ENCODE measurements around the gene IFI27L2. TPM values are rescaled to one million over a fixed set of nuclear protein-coding genes. Genes with fewer than 3 reads are reported as not detected.

IFI27L2 gene
- total and polyA plus RNA-seq, 2 donors, result 16.6 to 77.6 TPM

DNA sequence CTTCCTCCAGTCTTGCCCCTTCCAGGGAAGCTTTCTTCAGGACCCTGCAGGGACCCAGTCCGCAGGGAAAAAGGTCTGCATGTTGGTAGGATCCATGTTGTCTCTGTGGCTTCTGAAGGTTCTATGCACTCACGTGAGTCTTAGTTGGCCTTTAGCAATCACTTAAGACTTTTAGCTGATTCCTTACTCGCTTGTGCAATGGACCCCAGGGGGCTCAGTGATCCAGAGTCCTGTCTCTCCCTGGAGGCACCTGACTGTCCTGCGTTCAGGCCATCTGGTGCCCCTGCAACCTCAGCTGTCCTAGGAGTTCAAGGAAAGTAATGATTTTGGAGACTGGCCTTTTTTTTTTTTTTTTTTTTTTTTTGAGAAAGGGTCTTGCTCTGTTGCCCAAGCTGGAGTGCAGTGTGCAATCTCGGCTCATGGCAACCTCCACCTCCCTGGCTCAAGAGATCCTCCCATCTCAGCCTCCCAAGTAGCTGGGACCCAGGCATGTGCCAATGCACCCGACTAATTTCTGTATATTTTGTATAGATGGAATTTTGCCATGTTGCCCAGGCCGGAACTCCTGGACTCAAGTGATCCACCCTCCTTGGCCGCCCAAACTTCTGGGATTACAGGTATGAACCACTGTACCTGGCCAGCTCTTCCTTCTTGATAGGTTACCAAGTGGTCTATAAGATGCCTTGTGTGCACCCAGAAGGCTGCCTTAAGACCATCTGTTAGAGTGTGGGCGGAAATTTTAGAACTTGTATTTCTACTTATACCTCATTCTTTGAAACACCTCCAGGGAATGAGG lies 4.6 kb downstream of the IFI27L2 start:
- no peaks in the 10 kb centered on the region for H3K4me1 ChIP-seq (ENCODE audit: insufficient read depth)
- WGBS, result 86% methylated on average over 9 of the region's 9 CpGs
- no peak for DNase-seq (ENCODE audit: extremely low spot score)
- no peaks in the 10 kb centered on the region for H3K36me3 ChIP-seq (ENCODE audit: insufficient read depth)
- H3K27ac ChIP-seq (ENCODE audit: low read depth), result no peak overlapping the region
- H3K4me3 ChIP-seq (ENCODE audit: low read depth, low read length), result no peak overlapping the region

- no peaks in the 10 kb centered on the region for H3K4me1 ChIP-seq (ENCODE audit: insufficient read depth)
- no peaks in the 10 kb centered on the region for H3K36me3 ChIP-seq (ENCODE audit: insufficient read depth)
- H3K4me3 ChIP-seq (ENCODE audit: low read depth, low read length), result no peak overlapping the region
- WGBS, result 95% methylated on average over 1 of the region's 1 CpG
- DNase-seq (ENCODE audit: extremely low spot score), result no peak
- no peak overlapping the region for H3K27ac ChIP-seq (ENCODE audit: low read depth)
These were observed 5.5 kb downstream of the IFI27L2 start for GRCh38 chr14:94123868-94124267.

DNA sequence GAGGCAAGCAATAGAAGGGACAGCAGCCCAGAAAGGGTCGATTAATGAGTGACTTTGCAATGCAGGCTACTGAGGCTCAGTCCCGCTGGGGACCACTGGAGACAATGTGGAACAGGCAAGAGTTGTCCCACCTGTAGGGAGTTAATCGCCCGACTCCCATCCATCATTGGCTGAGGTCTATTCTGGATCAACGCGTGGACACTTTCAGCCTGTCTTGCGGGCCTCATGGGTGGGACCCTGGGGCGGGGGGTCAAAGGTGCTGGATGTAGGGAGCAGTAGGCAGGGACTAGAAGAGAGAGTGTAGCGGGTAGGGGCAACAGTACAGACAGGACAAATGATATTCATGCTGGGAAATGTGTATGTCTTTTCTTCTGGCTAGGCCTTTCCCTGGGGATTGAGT lies 6.1 kb downstream of the IFI27L2 start:
- no peak for DNase-seq (ENCODE audit: extremely low spot score)
- WGBS, result 88% methylated on average over 9 of the region's 9 CpGs
- Histone ChIP-seq H3K36me3 (ENCODE audit: insufficient read depth) (no peaks in the 10 kb centered on the region), H3K4me1 (ENCODE audit: insufficient read depth) (no peaks in the 10 kb centered on the region), H3K4me3 (ENCODE audit: low read depth, low read length) (no peak overlapping the region), H3K27ac (ENCODE audit: low read depth) (no peak overlapping the region)

DNA sequence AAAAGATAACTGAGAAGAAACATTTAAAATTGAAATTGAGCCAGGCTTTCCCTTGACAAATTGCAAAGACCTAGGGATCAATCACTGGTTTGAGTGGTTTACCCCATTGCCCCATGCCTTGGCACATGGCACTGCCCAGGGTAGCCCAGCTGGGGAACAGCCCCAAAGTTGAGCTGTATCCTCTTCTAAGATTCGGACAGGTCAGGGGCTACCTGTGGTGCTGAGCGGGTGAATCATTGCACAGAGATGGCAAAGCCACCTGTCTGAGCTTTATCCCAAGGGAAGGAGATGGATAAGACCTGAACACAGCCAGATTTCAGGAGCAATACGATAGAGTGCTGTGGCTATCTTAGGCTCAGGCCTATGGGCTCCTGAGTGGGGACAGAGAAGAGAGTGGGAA lies 7.0 kb downstream of the IFI27L2 start:
- DNase-seq (ENCODE audit: extremely low spot score), result no peak
- Histone ChIP-seq H3K4me1 (ENCODE audit: insufficient read depth) (no peaks in the 10 kb centered on the region), H3K27ac (ENCODE audit: low read depth) (no peak overlapping the region), H3K4me3 (ENCODE audit: low read depth, low read length) (no peak overlapping the region), H3K36me3 (ENCODE audit: insufficient read depth) (no peaks in the 10 kb centered on the region)
- 77% methylated on average over 3 of the region's 3 CpGs for WGBS

- no peaks in the 10 kb centered on the region for H3K4me1 ChIP-seq (ENCODE audit: insufficient read depth)
- H3K4me3 ChIP-seq (ENCODE audit: low read depth, low read length), result no peak overlapping the region
- no peak for DNase-seq (ENCODE audit: extremely low spot score)
- 25% methylated on average over 3 of the region's 3 CpGs for WGBS
- H3K27ac ChIP-seq (ENCODE audit: low read depth), result no peak overlapping the region
- H3K36me3 ChIP-seq (ENCODE audit: insufficient read depth), result no peaks in the 10 kb centered on the region
These were observed 7.9 kb downstream of the IFI27L2 start for GRCh38 chr14:94121485-94121884.

- no peak for DNase-seq (ENCODE audit: extremely low spot score)
These were observed 8.6 kb downstream of the IFI27L2 start for GRCh38 chr14:94120667-94121340.

GRCh38 chr14:94119071-94119470 lies 10.3 kb downstream of the IFI27L2 start:
- no peak overlapping the region for H3K4me3 ChIP-seq (ENCODE audit: low read depth, low read length)
- no peak for DNase-seq (ENCODE audit: extremely low spot score)

More at GRCh38 chr14:94120667-94121340, 8.6 kb downstream of the IFI27L2 start:
- no peaks in the 10 kb centered on the region for H3K36me3 ChIP-seq (ENCODE audit: insufficient read depth)
- no peak overlapping the region for H3K4me3 ChIP-seq (ENCODE audit: low read depth, low read length)
- H3K27ac ChIP-seq (ENCODE audit: low read depth), result no peak overlapping the region
- WGBS, result 80% methylated on average over 5 of the region's 5 CpGs
- H3K4me1 ChIP-seq (ENCODE audit: insufficient read depth), result no peaks in the 10 kb centered on the region

DNA sequence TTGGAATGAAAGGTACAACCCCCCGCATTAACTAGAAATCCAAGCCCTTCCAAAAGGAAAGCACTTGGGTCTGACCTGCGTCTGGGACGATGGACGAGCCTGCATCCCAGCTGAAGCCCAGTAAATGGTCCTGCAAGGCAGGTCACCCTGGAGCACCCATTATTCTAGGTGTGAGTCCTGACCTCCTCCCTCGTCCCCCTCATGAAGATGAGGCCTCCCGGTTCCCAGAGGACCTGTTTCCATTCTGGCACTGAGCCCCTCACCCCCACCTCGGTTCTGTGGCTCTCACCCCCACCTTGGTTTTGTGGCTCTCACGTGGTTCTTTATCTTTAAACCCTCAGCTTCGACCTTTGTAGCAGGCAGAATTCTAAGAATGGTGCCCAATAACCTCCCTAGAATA lies 11.5 kb downstream of the IFI27L2 start:
- WGBS, result 73% methylated on average over 9 of the region's 9 CpGs
- no peaks in the 10 kb centered on the region for H3K36me3 ChIP-seq (ENCODE audit: insufficient read depth)
- DNase-seq (ENCODE audit: extremely low spot score), result no peak
- H3K4me1 ChIP-seq (ENCODE audit: insufficient read depth), result no peaks in the 10 kb centered on the region
- no peak overlapping the region for H3K27ac ChIP-seq (ENCODE audit: low read depth)
- no peak overlapping the region for H3K4me3 ChIP-seq (ENCODE audit: low read depth, low read length)

More at GRCh38 chr14:94119071-94119470, 10.3 kb downstream of the IFI27L2 start:
- no peak overlapping the region for H3K27ac ChIP-seq (ENCODE audit: low read depth)
- H3K36me3 ChIP-seq (ENCODE audit: insufficient read depth), result no peaks in the 10 kb centered on the region
- H3K4me1 ChIP-seq (ENCODE audit: insufficient read depth), result no peaks in the 10 kb centered on the region

DNA sequence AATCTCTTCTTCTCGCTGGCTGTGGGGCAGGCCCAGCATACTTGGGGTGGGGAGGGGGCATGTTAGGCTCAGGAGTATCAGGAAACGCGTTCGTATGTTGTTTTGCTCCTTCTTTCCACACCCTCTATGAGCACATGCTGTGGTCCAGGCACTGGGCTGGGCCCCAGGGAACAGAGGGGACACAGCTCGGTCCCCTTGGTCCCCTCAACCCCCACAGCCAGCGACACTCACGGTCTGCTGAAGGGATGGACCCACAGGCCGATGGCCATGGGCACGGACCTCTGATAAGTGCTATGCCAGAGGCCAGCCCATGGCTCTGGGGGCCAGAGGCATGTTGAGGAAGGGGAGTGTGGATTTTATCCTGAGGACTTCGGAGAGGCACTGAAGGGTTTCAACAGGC lies 12.7 kb downstream of the IFI27L2 start:
- no peak for DNase-seq (ENCODE audit: extremely low spot score)
- 83% methylated on average over 10 of the region's 10 CpGs for WGBS
- Histone ChIP-seq H3K36me3 (ENCODE audit: insufficient read depth) (no peaks in the 10 kb centered on the region), H3K4me3 (ENCODE audit: low read depth, low read length) (no peak overlapping the region), H3K27ac (ENCODE audit: low read depth) (no peak overlapping the region), H3K4me1 (ENCODE audit: insufficient read depth) (no peaks in the 10 kb centered on the region)

GRCh38 chr14:94115631-94116030 lies 13.8 kb downstream of the IFI27L2 start:
- DNase-seq (ENCODE audit: extremely low spot score), result no peak
- no peaks in the 10 kb centered on the region for H3K4me1 ChIP-seq (ENCODE audit: insufficient read depth)
- no peak overlapping the region for H3K27ac ChIP-seq (ENCODE audit: low read depth)
- WGBS, result 94% methylated on average over 15 of the region's 15 CpGs
- no peaks in the 10 kb centered on the region for H3K36me3 ChIP-seq (ENCODE audit: insufficient read depth)
- no peak overlapping the region for H3K4me3 ChIP-seq (ENCODE audit: low read depth, low read length)

- H3K4me3 ChIP-seq (ENCODE audit: low read depth, low read length), result no peak overlapping the region
- 48% methylated on average over 4 of the region's 4 CpGs for WGBS
- no peaks in the 10 kb centered on the region for H3K4me1 ChIP-seq (ENCODE audit: insufficient read depth)
- no peaks in the 10 kb centered on the region for H3K36me3 ChIP-seq (ENCODE audit: insufficient read depth)
- H3K27ac ChIP-seq (ENCODE audit: low read depth), result no peak overlapping the region
- DNase-seq (ENCODE audit: extremely low spot score), result no peak
These were observed 14.3 kb downstream of the IFI27L2 start for GRCh38 chr14:94115058-94115591.

DNA sequence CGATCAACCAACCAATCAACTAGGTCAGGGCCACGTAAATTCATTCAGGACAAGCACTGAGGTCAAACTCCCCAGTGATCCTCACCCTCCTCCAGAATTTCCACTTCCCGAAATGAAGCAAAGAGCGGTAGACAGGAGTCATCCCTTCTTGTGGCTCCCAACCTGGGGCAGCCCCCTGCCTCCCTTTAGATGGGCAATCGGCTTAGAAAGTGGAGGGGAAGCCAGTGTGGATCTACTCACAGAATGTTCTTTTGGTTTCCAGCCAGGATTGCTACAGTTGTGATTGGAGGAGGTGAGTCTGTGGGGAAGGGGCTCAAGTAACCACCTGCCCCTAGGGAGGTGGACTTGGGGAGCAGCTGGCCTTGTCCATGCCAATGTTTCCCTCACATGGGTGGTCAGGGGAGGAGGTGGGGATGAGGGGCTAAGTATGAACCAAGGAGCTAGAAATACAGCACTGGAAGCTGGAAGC lies 14.8 kb downstream of the IFI27L2 start:
- WGBS, result 64% methylated on average over 5 of the region's 5 CpGs
- H3K4me3 ChIP-seq (ENCODE audit: low read depth, low read length), result no peak overlapping the region
- no peaks in the 10 kb centered on the region for H3K36me3 ChIP-seq (ENCODE audit: insufficient read depth)
- H3K27ac ChIP-seq (ENCODE audit: low read depth), result no peak overlapping the region
- no peak for DNase-seq (ENCODE audit: extremely low spot score)
- no peaks in the 10 kb centered on the region for H3K4me1 ChIP-seq (ENCODE audit: insufficient read depth)

- no peak overlapping the region for H3K27ac ChIP-seq (ENCODE audit: low read depth)
- no peak for DNase-seq (ENCODE audit: extremely low spot score)
These were observed 15.4 kb downstream of the IFI27L2 start for GRCh38 chr14:94113908-94114588.

More at GRCh38 chr14:94113908-94114588, 15.4 kb downstream of the IFI27L2 start:
- WGBS, result 69% methylated on average over 5 of the region's 5 CpGs
- no peaks in the 10 kb centered on the region for H3K4me1 ChIP-seq (ENCODE audit: insufficient read depth)
- H3K4me3 ChIP-seq (ENCODE audit: low read depth, low read length), result no peak overlapping the region
- no peaks in the 10 kb centered on the region for H3K36me3 ChIP-seq (ENCODE audit: insufficient read depth)

Data from urinary bladder (tissue), 4 donors.